ENCODE measurements around the gene MT1B. TPM values are rescaled to one million over a fixed set of nuclear protein-coding genes. Genes with fewer than 3 reads are reported as not detected.

MT1B gene
- total RNA-seq, 1 donor from 2014 or later: not detected

GRCh38 chr16:56683424-56684172 lies 31.9 kb downstream of the MT1B start:
- no peak for DNase-seq (ENCODE audit: low read depth)
- TF ChIP-seq, protein P1, sequence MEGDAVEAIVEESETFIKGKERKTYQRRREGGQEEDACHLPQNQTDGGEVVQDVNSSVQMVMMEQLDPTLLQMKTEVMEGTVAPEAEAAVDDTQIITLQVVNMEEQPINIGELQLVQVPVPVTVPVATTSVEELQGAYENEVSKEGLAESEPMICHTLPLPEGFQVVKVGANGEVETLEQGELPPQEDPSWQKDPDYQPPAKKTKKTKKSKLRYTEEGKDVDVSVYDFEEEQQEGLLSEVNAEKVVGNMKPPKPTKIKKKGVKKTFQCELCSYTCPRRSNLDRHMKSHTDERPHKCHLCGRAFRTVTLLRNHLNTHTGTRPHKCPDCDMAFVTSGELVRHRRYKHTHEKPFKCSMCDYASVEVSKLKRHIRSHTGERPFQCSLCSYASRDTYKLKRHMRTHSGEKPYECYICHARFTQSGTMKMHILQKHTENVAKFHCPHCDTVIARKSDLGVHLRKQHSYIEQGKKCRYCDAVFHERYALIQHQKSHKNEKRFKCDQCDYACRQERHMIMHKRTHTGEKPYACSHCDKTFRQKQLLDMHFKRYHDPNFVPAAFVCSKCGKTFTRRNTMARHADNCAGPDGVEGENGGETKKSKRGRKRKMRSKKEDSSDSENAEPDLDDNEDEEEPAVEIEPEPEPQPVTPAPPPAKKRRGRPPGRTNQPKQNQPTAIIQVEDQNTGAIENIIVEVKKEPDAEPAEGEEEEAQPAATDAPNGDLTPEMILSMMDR (conservative IDR thresholded peaks at IDR 0.05; ENCODE audit: low read depth, low read length): no peak
- H3K4me3 ChIP-seq (ENCODE audit: low read depth, low read length): peak overlapping the region; percentile 97

DNA sequence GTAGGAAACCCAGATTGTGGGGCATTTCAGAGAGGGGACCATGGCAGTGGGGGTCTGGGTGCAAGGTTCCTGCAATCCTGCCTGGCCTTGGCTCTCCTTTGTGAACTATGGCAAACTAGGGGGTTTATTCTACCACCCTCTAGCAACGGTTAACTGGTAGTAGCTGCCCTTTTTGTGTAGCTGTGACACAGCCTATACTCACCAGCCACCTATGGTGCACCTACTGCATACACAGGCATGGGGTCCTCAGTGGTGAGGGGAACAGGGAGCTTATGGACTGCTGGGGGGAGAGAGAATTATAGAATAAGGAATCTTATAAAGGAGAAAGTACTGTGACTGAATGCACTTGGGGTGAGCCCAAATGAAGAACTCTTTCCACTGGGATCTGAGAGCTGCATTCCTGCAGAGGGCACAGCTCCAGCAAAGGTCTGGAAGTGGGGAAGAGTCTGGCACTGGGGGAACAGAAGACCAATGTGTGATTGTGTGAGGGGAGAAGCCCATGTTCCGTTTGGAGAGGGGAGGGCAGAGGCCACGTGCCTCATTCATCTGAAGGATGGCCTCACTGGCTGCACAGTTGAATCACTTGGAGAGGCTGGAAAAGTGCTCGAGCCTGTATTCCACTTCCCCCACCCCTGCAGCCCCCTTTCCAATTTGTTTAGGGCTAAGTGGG lies 32.7 kb downstream of the MT1B start:
- TF ChIP-seq, protein P1 (conservative IDR thresholded peaks at IDR 0.05; ENCODE audit: low read depth, low read length): no peak
- H3K4me3 ChIP-seq (ENCODE audit: low read depth, low read length): peak overlapping the region; percentile 97
- no peak for DNase-seq (ENCODE audit: low read depth)

GRCh38 chr16:56684926-56685590 lies 33.4 kb downstream of the MT1B start:
- TF ChIP-seq, protein P1 (conservative IDR thresholded peaks at IDR 0.05; ENCODE audit: low read depth, low read length): no peak
- H3K4me3 ChIP-seq (ENCODE audit: low read depth, low read length): peak overlapping the region; percentile 97
- no peak for DNase-seq (ENCODE audit: low read depth)

DNA sequence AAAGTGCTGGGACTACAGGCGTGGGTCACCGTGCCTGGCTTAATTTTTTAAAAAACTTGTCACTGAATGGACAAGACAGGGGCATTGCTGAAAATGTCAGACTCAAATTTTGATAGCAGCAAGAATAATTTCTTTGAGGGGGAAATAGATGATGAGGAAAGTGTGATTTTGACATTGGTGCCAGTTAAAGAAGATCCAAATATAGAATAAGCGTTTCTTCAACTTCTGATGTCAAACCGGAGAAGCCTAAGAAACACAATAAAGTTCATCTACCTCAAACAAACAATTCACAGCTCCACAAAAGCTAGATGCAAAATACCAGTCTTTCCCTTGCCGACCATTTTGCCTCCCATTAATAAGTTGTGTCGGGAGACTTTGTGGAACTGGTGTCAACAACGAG lies 35.1 kb downstream of the MT1B start:
- H3K4me3 ChIP-seq (ENCODE audit: low read depth, low read length): no peak overlapping the region
- no peak for DNase-seq (ENCODE audit: low read depth)
- TF ChIP-seq, protein P1 (conservative IDR thresholded peaks at IDR 0.05; ENCODE audit: low read depth, low read length): no peak

- DNase-seq (ENCODE audit: low read depth): no peak
- H3K4me3 ChIP-seq (ENCODE audit: low read depth, low read length): no peak overlapping the region
- TF ChIP-seq, protein P1 (conservative IDR thresholded peaks at IDR 0.05; ENCODE audit: low read depth, low read length): no peak
Observed at GRCh38 chr16:56688762-56689161, 37.1 kb downstream of the MT1B start.

- H3K4me3 ChIP-seq (ENCODE audit: low read depth, low read length): no peak overlapping the region
- TF ChIP-seq, protein P1 (conservative IDR thresholded peaks at IDR 0.05; ENCODE audit: low read depth, low read length): no peak
- DNase-seq (ENCODE audit: low read depth): no peak
Observed at GRCh38 chr16:56689171-56689570, 37.5 kb downstream of the MT1B start.

Measured in epithelial cell of proximal tubule (primary cell).